Ascending aorta (tissue), 2 donors: ENCODE measurements around the gene ZNF845. TPM values are rescaled to one million over a fixed set of nuclear protein-coding genes. Genes with fewer than 3 reads are reported as not detected.

Experiments
- DNase-seq, 2 donors: peaks; one replicate each; pipeline ENCODE4 v3.0.0-alpha.2; 2019; ENCODE audit warnings: low spot score in 2 of 2
- H3K27ac ChIP-seq, 2 donors: fragments of 200-600 bp; sonication (generic); one replicate each; pipeline ENCODE4 v1.5.1; 2016 to 2017; ENCODE audit warnings: mild to moderate bottlenecking in 1 of 2
- H3K27me3 ChIP-seq: fragments of 200-600 bp; sonication (generic); one replicate; pipeline ENCODE4 v1.5.1; 2017
- H3K36me3 ChIP-seq, 2 donors: fragments of 200-600 bp; sonication (generic); one replicate each; pipeline ENCODE4 v1.5.1; 2016
- H3K4me1 ChIP-seq, 2 donors: fragments of 200-600 bp; sonication (generic); one replicate each; pipeline ENCODE4 v1.5.1; 2016 to 2017; ENCODE audit warnings: mild to moderate bottlenecking in 1 of 2
- H3K4me3 ChIP-seq, 2 donors: fragments of 200-600 bp; sonication (generic); one replicate each; pipeline ENCODE4 v1.5.1; 2016 to 2017; ENCODE audit warnings: mild to moderate bottlenecking in 1 of 2
- H3K9me3 ChIP-seq, 2 donors: fragments of 200-600 bp; sonication (generic); one replicate each; pipeline ENCODE4 v1.5.1; 2016
- CTCF ChIP-seq, 3 experiments: fragments of 200-600 bp in 2 of 3; fragments of 450-650 bp in 1 of 3; sonication (generic) in 2 of 3; IDR thresholded peaks; one replicate each; pipeline ENCODE4 v1.5.1; 2016 to 2019; ENCODE audit warnings: antibody characterized with exemption in 3 of 3, mild to moderate bottlenecking in 1 of 3, moderate library complexity in 1 of 3
- intact Hi-C: fragments of 100-400 bp; cut with DNase I; formaldehyde crosslinking; loops from one replicate; pipeline ENCODE4 v1.15.1; 2023
- total RNA-seq: library from RNA; depleted of rRNA; stranded (reverse); fragments of >200 nt; gene quantifications from one replicate; pipeline ENCODE4 v1.1.0, GENCODE V29; 2016

Gene ZNF845
- total RNA-seq, 1 donor from 2014 or later = 3.1 TPM

DNA sequence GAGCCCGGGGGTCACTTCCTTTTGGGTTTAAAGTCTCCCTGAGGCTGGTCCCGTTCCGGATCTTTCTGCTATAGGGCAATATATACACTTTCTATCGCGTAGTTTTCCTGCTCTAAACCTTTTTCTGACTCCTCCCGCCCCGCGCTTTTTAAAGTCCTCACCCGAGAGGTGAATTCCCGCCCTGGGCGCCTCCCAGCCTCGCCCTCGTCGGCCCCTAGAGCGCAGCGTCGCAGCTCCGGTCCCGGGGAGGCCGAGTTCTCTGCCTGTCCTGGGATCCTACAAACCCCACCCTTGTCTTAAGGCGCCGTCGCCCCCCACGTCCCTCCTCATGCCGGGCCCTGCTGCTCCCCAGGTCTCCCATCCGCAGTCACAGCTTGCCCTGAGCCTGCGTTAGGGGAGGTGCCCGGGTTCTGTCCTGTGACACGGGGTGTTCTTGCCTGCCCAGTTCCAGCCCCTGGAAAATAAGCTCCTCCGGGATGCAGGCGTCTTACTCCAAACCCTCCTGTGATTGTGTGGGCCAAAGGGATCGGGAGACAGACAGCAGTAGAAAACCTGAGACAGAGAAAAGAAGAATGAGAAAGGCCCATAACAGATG lies 32.4 kb downstream of the ZNF845 start:
- H3K27me3 ChIP-seq = no peaks in the 10 kb centered on the region
- no peak for TF ChIP-seq CTCF (IDR thresholded peaks at IDR 0.05)
- H3K27ac ChIP-seq = peak overlapping the region; percentile 73 to 81
- DNase-seq = no peak
- H3K4me3 ChIP-seq = peak overlapping the region; percentile 63 to 67
- intact Hi-C loops = loop anchor here (1.0 to 10.0 kb wide), 7 partner anchors 29 to 681 kb away; partner anchors contain the start of genes ZNF160, ZNF761, ZNF765 and ZNF813
- H3K4me1 ChIP-seq = peaks cover 0 to 6% of the 10 kb centered on the region in 2 donors
- no peaks in the 10 kb centered on the region for H3K9me3 ChIP-seq
- H3K36me3 ChIP-seq = no peaks in the 10 kb centered on the region

DNA sequence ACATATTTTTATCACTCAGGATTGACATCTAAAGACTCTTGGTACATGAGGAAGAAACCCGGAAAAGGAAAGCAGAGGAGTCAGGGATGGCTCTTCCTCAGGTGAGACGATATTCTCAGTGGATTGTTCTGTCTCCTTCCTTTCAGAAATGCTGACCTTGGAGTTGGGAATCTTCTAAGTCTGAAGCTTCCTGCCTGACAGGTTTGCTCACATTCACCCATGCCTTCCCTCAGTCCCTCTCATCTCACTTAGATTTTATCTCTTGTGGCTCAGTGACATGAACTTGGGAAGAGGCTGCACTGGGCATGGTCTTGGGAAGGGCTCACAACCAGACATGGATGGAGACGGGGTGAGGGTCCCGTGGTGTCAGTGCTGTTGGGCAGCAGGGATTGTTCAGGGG lies 38.6 kb downstream of the ZNF845 start:
- H3K4me3 ChIP-seq = no peak overlapping the region
- peaks cover 28 to 33% of the 10 kb centered on the region in 2 donors for H3K36me3 ChIP-seq
- no peak for TF ChIP-seq CTCF (IDR thresholded peaks at IDR 0.05)
- no peaks in the 10 kb centered on the region for H3K9me3 ChIP-seq
- no peak for DNase-seq
- H3K27me3 ChIP-seq = no peaks in the 10 kb centered on the region
- no peak overlapping the region for H3K27ac ChIP-seq
- H3K4me1 ChIP-seq = no peaks in the 10 kb centered on the region
- intact Hi-C loops = no loop called here

GRCh38 chr19:53374288-53374687 lies 40.7 kb downstream of the ZNF845 start:
- intact Hi-C loops = no loop called here

GRCh38 chr19:53374743-53375142 lies 41.2 kb downstream of the ZNF845 start:
- intact Hi-C loops = no loop called here
- no peaks in the 10 kb centered on the region for H3K4me1 ChIP-seq
- H3K4me3 ChIP-seq = no peak overlapping the region
- no peak for TF ChIP-seq CTCF (IDR thresholded peaks at IDR 0.05)
- no peak for DNase-seq
- peaks cover 50 to 58% of the 10 kb centered on the region in 2 donors for H3K36me3 ChIP-seq
- peaks cover 0 to 19% of the 10 kb centered on the region in 2 donors for H3K9me3 ChIP-seq
- no peak overlapping the region for H3K27ac ChIP-seq
- H3K27me3 ChIP-seq = no peaks in the 10 kb centered on the region

More at GRCh38 chr19:53374288-53374687, 40.7 kb downstream of the ZNF845 start:
- no peaks in the 10 kb centered on the region for H3K27me3 ChIP-seq
- DNase-seq = no peak
- H3K4me1 ChIP-seq = no peaks in the 10 kb centered on the region
- no peak overlapping the region for H3K27ac ChIP-seq
- TF ChIP-seq CTCF (IDR thresholded peaks at IDR 0.05) = no peak
- no peak overlapping the region for H3K4me3 ChIP-seq
- H3K9me3 ChIP-seq = peaks cover 0 to 15% of the 10 kb centered on the region in 2 donors
- H3K36me3 ChIP-seq = peaks cover 46 to 54% of the 10 kb centered on the region in 2 donors

GRCh38 chr19:53381376-53381775 lies 47.8 kb downstream of the ZNF845 start:
- H3K9me3 ChIP-seq = peaks cover 17 to 73% of the 10 kb centered on the region in 2 donors
- no peak overlapping the region for H3K4me3 ChIP-seq
- no peak for TF ChIP-seq CTCF (IDR thresholded peaks at IDR 0.05)
- H3K36me3 ChIP-seq = peaks cover 50 to 68% of the 10 kb centered on the region in 2 donors
- no peak for DNase-seq
- no peak overlapping the region for H3K27ac ChIP-seq
- intact Hi-C loops = no loop called here
- no peaks in the 10 kb centered on the region for H3K27me3 ChIP-seq
- H3K4me1 ChIP-seq = no peaks in the 10 kb centered on the region
